ENCODE measurements around the gene TACSTD2. TPM values are rescaled to one million over a fixed set of nuclear protein-coding genes. Genes with fewer than 3 reads are reported as not detected.
"Not testable (repeated sequence)": the region's sequence is repeated elsewhere in the genome, so short reads cannot be mapped to it uniquely, and the experiment has no call there.

The TACSTD2 gene
- total RNA-seq, 1 experiment from 2014 or later, result 1.2 TPM

GRCh38 chr1:58538821-58539220 lies 38.2 kb downstream of the TACSTD2 start:
- Histone ChIP-seq H3K23me2 (ENCODE audit: insufficient read length, low read depth, low read length, poor library complexity, severe bottlenecking) (no peaks in the 10 kb centered on the region), H4K5ac (ENCODE audit: insufficient read length, low read depth, low read length) (no peak overlapping the region), H2AFZ (ENCODE audit: low read length) (no peak overlapping the region), H2BK5ac (ENCODE audit: insufficient read length, low read length) (no peak overlapping the region), H2AK5ac (ENCODE audit: insufficient read length, low read length) (no peak overlapping the region), H4K20me1 (ENCODE audit: control insufficient read depth, insufficient read depth, insufficient read length) (no peaks in the 10 kb centered on the region), H3K23ac (ENCODE audit: insufficient read length, low read depth, low read length) (no peak overlapping the region), H3K27me3 (ENCODE audit: insufficient read depth, low read length) (no peaks in the 10 kb centered on the region), H3K18ac (ENCODE audit: insufficient read length, low read depth, low read length) (no peak overlapping the region), H3T11ph (ENCODE audit: low read length) (no peak overlapping the region), H3K9me3 (ENCODE audit: control insufficient read depth, low read depth, low read length) (no peaks in the 10 kb centered on the region), H3K4me1 (ENCODE audit: insufficient read depth, low read length) (no peaks in the 10 kb centered on the region), H3K9ac (ENCODE audit: extremely low read depth, insufficient read length, low read length) (no peak overlapping the region), H3K27ac (ENCODE audit: insufficient read length, low read depth, low read length) (no peak overlapping the region), H3K79me1 (ENCODE audit: insufficient read depth, low read depth, low read length, poor library complexity, severe bottlenecking) (no peaks in the 10 kb centered on the region), H3K4me2 (ENCODE audit: insufficient read depth, insufficient read length, low read length) (no peak overlapping the region), H3K56ac (ENCODE audit: insufficient read length, low read depth, low read length) (no peak overlapping the region), H3K79me2 (ENCODE audit: insufficient read depth, low read length) (no peaks in the 10 kb centered on the region), H4K91ac (ENCODE audit: insufficient read length, low read depth, low read length) (no peak overlapping the region), H3K4ac (ENCODE audit: low read depth, low read length) (no peak overlapping the region), H3K14ac (ENCODE audit: insufficient read depth, low read length) (no peak overlapping the region), H4K8ac (replicated peaks; ENCODE audit: insufficient read length, low read depth, low read length) (no peak overlapping the region), H2BK120ac (ENCODE audit: low read depth, low read length, poor library complexity, severe bottlenecking) (no peak overlapping the region), H2BK12ac (ENCODE audit: insufficient read length, low read depth, low read length) (no peak overlapping the region), H2BK20ac (ENCODE audit: low read depth, low read length, poor library complexity, severe bottlenecking) (no peak overlapping the region), H2BK15ac (ENCODE audit: low read depth, low read length) (no peak overlapping the region)
- DNase-seq, result no peak
- Mint-ChIP-seq H3K4me1 (no peaks in the 10 kb centered on the region), H3K36me3 (ENCODE audit: insufficient read depth in 1 of 3, low read depth in 3 of 3) (no peaks in the 10 kb centered on the region), H3K27ac (no peak overlapping the region), H3K27me3 (ENCODE audit: low read depth) (no peaks in the 10 kb centered on the region), H3K9me3 (no peaks in the 10 kb centered on the region), H3K4me3 (no peak overlapping the region)
- no peak for TF ChIP-seq CTCF (conservative IDR thresholded peaks at IDR 0.05)
- no CpG with 5 or more reads among the region's 3 CpGs for WGBS (ENCODE audit: extremely low coverage, insufficient read length, low lambda C conversion rate)

- H3K27me3 Mint-ChIP-seq (ENCODE audit: low read depth); H3K27ac ChIP-seq (ENCODE audit: insufficient read length, low read depth, low read length): not testable (repeated sequence)
- WGBS (ENCODE audit: extremely low coverage, insufficient read length, low lambda C conversion rate), result no CpG with 5 or more reads among the region's 1 CpG
Measured at GRCh38 chr1:58531842-58532241, 45.2 kb downstream of the TACSTD2 start.

More at GRCh38 chr1:58531842-58532241, 45.2 kb downstream of the TACSTD2 start:
- H3K79me1 ChIP-seq (ENCODE audit: insufficient read depth, low read depth, low read length, poor library complexity, severe bottlenecking); H3K4ac ChIP-seq (ENCODE audit: low read depth, low read length); H4K5ac ChIP-seq (ENCODE audit: insufficient read length, low read depth, low read length); H2BK120ac ChIP-seq (ENCODE audit: low read depth, low read length, poor library complexity, severe bottlenecking); H3K4me3 Mint-ChIP-seq; H3K23ac ChIP-seq (ENCODE audit: insufficient read length, low read depth, low read length); H3K4me1 Mint-ChIP-seq; H2AFZ ChIP-seq (ENCODE audit: low read length); H3T11ph ChIP-seq (ENCODE audit: low read length); H3K27ac Mint-ChIP-seq; H2BK12ac ChIP-seq (ENCODE audit: insufficient read length, low read depth, low read length); H3K4me2 ChIP-seq (ENCODE audit: insufficient read depth, insufficient read length, low read length); H3K4me1 ChIP-seq (ENCODE audit: insufficient read depth, low read length); H2BK5ac ChIP-seq (ENCODE audit: insufficient read length, low read length); H3K56ac ChIP-seq (ENCODE audit: insufficient read length, low read depth, low read length); H4K20me1 ChIP-seq (ENCODE audit: control insufficient read depth, insufficient read depth, insufficient read length); H3K23me2 ChIP-seq (ENCODE audit: insufficient read length, low read depth, low read length, poor library complexity, severe bottlenecking); H3K9me3 ChIP-seq (ENCODE audit: control insufficient read depth, low read depth, low read length); H4K8ac ChIP-seq (replicated peaks; ENCODE audit: insufficient read length, low read depth, low read length); H4K91ac ChIP-seq (ENCODE audit: insufficient read length, low read depth, low read length); H3K9me3 Mint-ChIP-seq; H2AK5ac ChIP-seq (ENCODE audit: insufficient read length, low read length); H3K14ac ChIP-seq (ENCODE audit: insufficient read depth, low read length); H3K79me2 ChIP-seq (ENCODE audit: insufficient read depth, low read length); H3K18ac ChIP-seq (ENCODE audit: insufficient read length, low read depth, low read length); H2BK15ac ChIP-seq (ENCODE audit: low read depth, low read length); H2BK20ac ChIP-seq (ENCODE audit: low read depth, low read length, poor library complexity, severe bottlenecking); H3K27me3 ChIP-seq (ENCODE audit: insufficient read depth, low read length); H3K36me3 Mint-ChIP-seq (ENCODE audit: insufficient read depth in 1 of 3, low read depth in 3 of 3); DNase-seq; H3K9ac ChIP-seq (ENCODE audit: extremely low read depth, insufficient read length, low read length): not testable (repeated sequence)
